ENCODE measurements around the gene RETN.
A peak's percentile ranks its signal among the peaks of the same experiment; 100 is the strongest.

The RETN gene

DNA sequence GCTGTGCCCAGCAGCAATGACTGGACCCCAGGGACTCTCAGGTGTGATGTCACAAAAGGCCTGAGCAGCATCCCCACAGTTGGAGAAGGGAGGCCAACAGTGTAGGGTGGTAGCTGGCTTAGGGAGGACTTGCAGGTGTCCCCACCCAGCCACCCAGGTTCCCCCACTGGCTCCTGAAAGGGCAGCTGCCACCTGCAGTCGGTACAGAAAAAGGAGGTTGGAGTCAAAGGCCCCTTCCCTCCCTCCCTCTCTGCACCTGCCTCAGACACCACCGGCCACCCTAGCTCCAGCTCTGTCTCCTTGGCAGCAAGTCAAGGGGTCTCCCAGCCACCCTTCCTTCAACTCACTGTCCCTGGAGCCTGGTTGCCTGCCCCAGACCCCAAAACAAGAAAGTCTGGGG is 35.2 kb upstream of the RETN start, which contains the start of gene PCP2:
Gene PCP2, minus strand, starts transcription at position 22 of the 400 bp plus-strand sequence. CDS start 262 bp downstream, outside the sequence.
- Histone ChIP-seq H3K4me1 (ENCODE audit: insufficient read depth, poor library complexity, severe bottlenecking) (peaks cover 8% of the 10 kb centered on the region), H3K36me3 (ENCODE audit: low read depth) (no peaks in the 10 kb centered on the region), H3K27ac (ENCODE audit: poor library complexity, severe bottlenecking) (no peak within 1 kb of the TSS), H3K27me3 (ENCODE audit: insufficient read depth, poor library complexity, severe bottlenecking) (no peaks in the 10 kb centered on the region), H3K4me3 (ENCODE audit: severe bottlenecking) (no peak within 1 kb of the TSS), H3K9me3 (ENCODE audit: severe bottlenecking) (no peaks in the 10 kb centered on the region)
- TF ChIP-seq, protein P1, sequence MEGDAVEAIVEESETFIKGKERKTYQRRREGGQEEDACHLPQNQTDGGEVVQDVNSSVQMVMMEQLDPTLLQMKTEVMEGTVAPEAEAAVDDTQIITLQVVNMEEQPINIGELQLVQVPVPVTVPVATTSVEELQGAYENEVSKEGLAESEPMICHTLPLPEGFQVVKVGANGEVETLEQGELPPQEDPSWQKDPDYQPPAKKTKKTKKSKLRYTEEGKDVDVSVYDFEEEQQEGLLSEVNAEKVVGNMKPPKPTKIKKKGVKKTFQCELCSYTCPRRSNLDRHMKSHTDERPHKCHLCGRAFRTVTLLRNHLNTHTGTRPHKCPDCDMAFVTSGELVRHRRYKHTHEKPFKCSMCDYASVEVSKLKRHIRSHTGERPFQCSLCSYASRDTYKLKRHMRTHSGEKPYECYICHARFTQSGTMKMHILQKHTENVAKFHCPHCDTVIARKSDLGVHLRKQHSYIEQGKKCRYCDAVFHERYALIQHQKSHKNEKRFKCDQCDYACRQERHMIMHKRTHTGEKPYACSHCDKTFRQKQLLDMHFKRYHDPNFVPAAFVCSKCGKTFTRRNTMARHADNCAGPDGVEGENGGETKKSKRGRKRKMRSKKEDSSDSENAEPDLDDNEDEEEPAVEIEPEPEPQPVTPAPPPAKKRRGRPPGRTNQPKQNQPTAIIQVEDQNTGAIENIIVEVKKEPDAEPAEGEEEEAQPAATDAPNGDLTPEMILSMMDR (IDR thresholded peaks at IDR 0.05; ENCODE audit: poor library complexity, severe bottlenecking), result no peak
- ATAC-seq (ENCODE audit: low read depth) (no peak), DNase-seq (ENCODE audit: low spot score) (no peak)

DNA sequence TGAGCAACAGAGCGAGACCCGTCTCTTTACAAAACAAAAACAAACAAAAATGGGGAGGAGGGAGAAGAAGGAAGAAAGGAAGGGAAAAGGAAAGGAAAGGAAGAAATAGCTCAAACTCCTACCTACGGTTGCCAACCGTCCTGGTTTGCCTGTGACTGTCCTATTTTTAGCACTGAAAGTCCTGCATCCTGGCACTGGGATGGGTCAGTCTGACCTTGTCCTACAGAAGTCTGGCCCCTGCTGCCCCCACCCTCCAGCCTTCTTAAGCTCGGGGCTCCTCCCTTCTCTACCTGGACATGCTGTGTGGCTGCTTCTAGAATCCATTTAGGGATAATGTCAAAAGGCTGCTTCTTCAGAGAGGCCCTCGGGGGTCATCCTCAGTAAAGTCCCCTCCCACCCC is 33.2 kb upstream of the RETN start:
- peaks cover 7% of the 10 kb centered on the region for H3K4me1 ChIP-seq (ENCODE audit: insufficient read depth, poor library complexity, severe bottlenecking)
- H3K4me3 ChIP-seq (ENCODE audit: severe bottlenecking), result no peak overlapping the region
- DNase-seq (ENCODE audit: low spot score), result no peak
- no peaks in the 10 kb centered on the region for H3K9me3 ChIP-seq (ENCODE audit: severe bottlenecking)
- ATAC-seq (ENCODE audit: low read depth), result no peak
- H3K36me3 ChIP-seq (ENCODE audit: low read depth), result no peaks in the 10 kb centered on the region; the same call in 1 of the 2 replicates
- no peaks in the 10 kb centered on the region for H3K27me3 ChIP-seq (ENCODE audit: insufficient read depth, poor library complexity, severe bottlenecking)
- H3K27ac ChIP-seq (ENCODE audit: poor library complexity, severe bottlenecking), result no peak overlapping the region
- TF ChIP-seq, protein P1 (IDR thresholded peaks at IDR 0.05; ENCODE audit: poor library complexity, severe bottlenecking), result no peak

DNA sequence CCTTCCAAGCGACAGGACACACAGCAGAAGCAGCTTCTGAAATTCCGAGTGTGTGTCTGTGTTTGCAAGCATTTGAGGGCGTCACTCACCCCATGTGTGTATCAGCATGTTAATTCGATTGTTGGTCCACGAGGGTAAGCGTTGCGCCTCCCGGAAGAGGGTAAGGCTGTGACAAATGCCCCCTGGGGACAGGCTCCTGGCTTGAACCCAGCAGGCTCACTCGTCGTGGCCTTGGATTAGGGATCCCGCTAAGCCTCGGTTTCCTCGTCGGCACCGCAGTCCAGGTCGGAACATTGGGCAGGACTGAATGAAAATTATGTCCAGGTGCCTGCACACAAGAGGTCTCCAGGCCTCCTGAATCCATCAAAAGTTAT is 32.5 kb upstream of the RETN start:
- DNase-seq (ENCODE audit: low spot score) (no peak), ATAC-seq (ENCODE audit: low read depth) (no peak)
- TF ChIP-seq, protein P1 (IDR thresholded peaks at IDR 0.05; ENCODE audit: poor library complexity, severe bottlenecking), result no peak
- Histone ChIP-seq H3K4me1 (ENCODE audit: insufficient read depth, poor library complexity, severe bottlenecking) (peaks cover 3% of the 10 kb centered on the region), H3K27me3 (ENCODE audit: insufficient read depth, poor library complexity, severe bottlenecking) (no peaks in the 10 kb centered on the region), H3K27ac (ENCODE audit: poor library complexity, severe bottlenecking) (no peak overlapping the region), H3K9me3 (ENCODE audit: severe bottlenecking) (no peaks in the 10 kb centered on the region), H3K4me3 (ENCODE audit: severe bottlenecking) (peak overlapping the region; percentile 79), H3K36me3 (ENCODE audit: low read depth) (no peaks in the 10 kb centered on the region; the same call in 1 of the 2 replicates)

DNA sequence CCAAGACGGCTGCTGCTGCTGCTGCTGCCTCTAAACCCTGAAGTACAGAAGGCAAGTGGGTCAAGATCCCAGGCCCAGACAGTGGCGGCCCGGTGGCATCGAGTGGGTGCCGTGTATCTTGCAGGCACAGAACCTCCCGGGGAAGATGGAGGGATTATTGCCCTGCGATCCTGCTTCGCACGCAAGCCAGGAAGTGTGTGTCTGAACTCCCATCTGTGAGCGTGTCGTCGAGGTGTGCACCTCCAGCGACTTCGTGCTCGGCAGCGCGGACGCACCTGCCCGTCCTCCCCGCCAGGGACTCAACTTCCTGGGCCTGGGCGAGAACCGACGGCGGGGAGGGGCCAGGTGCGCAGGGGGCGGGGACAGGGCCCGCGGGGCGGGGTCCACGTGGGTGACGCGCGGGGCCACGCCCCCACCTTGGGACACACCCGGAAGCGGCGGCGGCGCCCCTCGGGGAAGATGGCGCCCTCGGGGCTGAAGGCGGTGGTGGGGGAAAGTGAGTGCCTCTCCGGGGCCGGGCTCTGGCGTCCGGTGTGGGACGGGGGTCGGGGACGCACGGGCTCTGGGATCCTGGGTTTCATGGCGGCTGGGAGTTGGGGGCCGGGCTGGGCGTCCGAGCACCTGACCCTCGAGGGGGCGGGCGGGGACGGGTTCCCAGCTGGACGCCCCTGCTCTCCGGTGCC is 32.0 kb upstream of the RETN start, which contains the start of gene STXBP2:
Gene STXBP2, plus strand, starts transcription at position 420 of the 683 bp plus-strand sequence. Its CDS starts 40 bp downstream, at position 460.
- H3K36me3 ChIP-seq (ENCODE audit: low read depth), result no peaks in the 10 kb centered on the region; the same call in 1 of the 2 replicates
- peaks cover 3% of the 10 kb centered on the region for H3K4me1 ChIP-seq (ENCODE audit: insufficient read depth, poor library complexity, severe bottlenecking)
- peak within 1 kb of the TSS; percentile 22 for H3K27ac ChIP-seq (ENCODE audit: poor library complexity, severe bottlenecking)
- ATAC-seq (ENCODE audit: low read depth) (peak; percentile 78), DNase-seq (ENCODE audit: low spot score) (no peak)
- TF ChIP-seq, protein P1 (IDR thresholded peaks at IDR 0.05; ENCODE audit: poor library complexity, severe bottlenecking), result no peak
- no peaks in the 10 kb centered on the region for H3K27me3 ChIP-seq (ENCODE audit: insufficient read depth, poor library complexity, severe bottlenecking)
- H3K4me3 ChIP-seq (ENCODE audit: severe bottlenecking), result peak within 1 kb of the TSS; percentile 79
- H3K9me3 ChIP-seq (ENCODE audit: severe bottlenecking), result no peaks in the 10 kb centered on the region
